Parathyroid adenoma (tissue), 2 donors: ENCODE results near the gene TTC21A.

ENCODE experiments used
- H2AFZ ChIP-seq: fragments of 300-600 bp; sonication (generic); one replicate; pipeline ENCODE4 v1.7.0; 2017; ENCODE audit warnings: antibody characterized with exemption, mild to moderate bottlenecking
- H3K27ac ChIP-seq: fragments of 300-600 bp; sonication (generic); one replicate; pipeline ENCODE4 v1.7.0; 2017
- H3K27me3 ChIP-seq: fragments of 300-600 bp; sonication (generic); one replicate; pipeline ENCODE4 v1.7.0; 2017; ENCODE audit warnings: low read length; ENCODE audit not compliant: control insufficient read depth, insufficient read depth
- H3K36me3 ChIP-seq: fragments of 300-600 bp; sonication (generic); one replicate; pipeline ENCODE4 v1.7.0; 2017; ENCODE audit warnings: low read length; ENCODE audit not compliant: control insufficient read depth, insufficient read depth
- H3K4me1 ChIP-seq: fragments of 300-600 bp; sonication (generic); one replicate; pipeline ENCODE4 v1.7.0; 2017; ENCODE audit warnings: control low read depth
- H3K4me2 ChIP-seq: fragments of 300-600 bp; sonication (generic); one replicate; pipeline ENCODE4 v1.7.0; 2017; ENCODE audit warnings: low read length
- H3K4me3 ChIP-seq: fragments of 300-600 bp; sonication (generic); one replicate; pipeline ENCODE4 v1.7.0; 2017; ENCODE audit warnings: low read depth, low read length
- H3K79me2 ChIP-seq: fragments of 300-600 bp; sonication (generic); one replicate; pipeline ENCODE4 v1.7.0; 2017; ENCODE audit warnings: control low read depth
- H3K9ac ChIP-seq: fragments of 300-600 bp; sonication (generic); one replicate; pipeline ENCODE4 v1.7.0; 2017; ENCODE audit warnings: mild to moderate bottlenecking
- H3K9me3 ChIP-seq: fragments of 300-600 bp; sonication (generic); one replicate; pipeline ENCODE4 v1.7.0; 2017; ENCODE audit warnings: low read length; ENCODE audit not compliant: control insufficient read depth
- TF ChIP-seq, protein P1 (sequence below): fragments of 300-600 bp; sonication (generic); IDR thresholded peaks from one replicate; pipeline ENCODE4 v1.7.0; 2017; ENCODE audit warnings: antibody characterized with exemption, mild to moderate bottlenecking
- donor health status: primary hyperparathyroidism.

TTC21A gene

DNA sequence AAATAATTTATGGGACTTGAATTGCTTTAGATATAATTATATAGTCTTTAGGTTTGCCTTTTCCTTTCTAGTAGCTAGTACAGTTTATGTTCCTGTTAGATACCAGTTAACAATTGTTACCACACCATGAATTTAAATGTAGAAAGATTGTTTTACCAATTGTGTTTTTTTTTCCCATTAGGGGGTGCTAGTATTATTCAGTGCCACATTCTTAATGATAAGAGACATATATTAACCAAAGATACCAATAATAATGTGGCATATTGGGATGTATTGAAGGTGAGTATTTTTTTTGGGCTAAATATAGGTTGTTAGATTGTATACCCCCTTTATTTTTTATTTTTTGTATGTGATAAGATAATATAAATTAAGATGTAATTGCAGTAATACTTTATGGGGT lies 27.9 kb upstream of the TTC21A start:
- Histone ChIP-seq H3K36me3 (no peaks in the 10 kb centered on the region), H3K27me3 (no peaks in the 10 kb centered on the region), H3K9me3 (no peaks in the 10 kb centered on the region), H3K9ac (no peak overlapping the region), H3K27ac (no peak overlapping the region), H3K4me3 (no peak overlapping the region), H3K4me1 (no peaks in the 10 kb centered on the region), H2AFZ (no peak overlapping the region), H3K79me2 (no peaks in the 10 kb centered on the region), H3K4me2 (no peak overlapping the region)
- TF ChIP-seq, protein P1, sequence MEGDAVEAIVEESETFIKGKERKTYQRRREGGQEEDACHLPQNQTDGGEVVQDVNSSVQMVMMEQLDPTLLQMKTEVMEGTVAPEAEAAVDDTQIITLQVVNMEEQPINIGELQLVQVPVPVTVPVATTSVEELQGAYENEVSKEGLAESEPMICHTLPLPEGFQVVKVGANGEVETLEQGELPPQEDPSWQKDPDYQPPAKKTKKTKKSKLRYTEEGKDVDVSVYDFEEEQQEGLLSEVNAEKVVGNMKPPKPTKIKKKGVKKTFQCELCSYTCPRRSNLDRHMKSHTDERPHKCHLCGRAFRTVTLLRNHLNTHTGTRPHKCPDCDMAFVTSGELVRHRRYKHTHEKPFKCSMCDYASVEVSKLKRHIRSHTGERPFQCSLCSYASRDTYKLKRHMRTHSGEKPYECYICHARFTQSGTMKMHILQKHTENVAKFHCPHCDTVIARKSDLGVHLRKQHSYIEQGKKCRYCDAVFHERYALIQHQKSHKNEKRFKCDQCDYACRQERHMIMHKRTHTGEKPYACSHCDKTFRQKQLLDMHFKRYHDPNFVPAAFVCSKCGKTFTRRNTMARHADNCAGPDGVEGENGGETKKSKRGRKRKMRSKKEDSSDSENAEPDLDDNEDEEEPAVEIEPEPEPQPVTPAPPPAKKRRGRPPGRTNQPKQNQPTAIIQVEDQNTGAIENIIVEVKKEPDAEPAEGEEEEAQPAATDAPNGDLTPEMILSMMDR = no peak

DNA sequence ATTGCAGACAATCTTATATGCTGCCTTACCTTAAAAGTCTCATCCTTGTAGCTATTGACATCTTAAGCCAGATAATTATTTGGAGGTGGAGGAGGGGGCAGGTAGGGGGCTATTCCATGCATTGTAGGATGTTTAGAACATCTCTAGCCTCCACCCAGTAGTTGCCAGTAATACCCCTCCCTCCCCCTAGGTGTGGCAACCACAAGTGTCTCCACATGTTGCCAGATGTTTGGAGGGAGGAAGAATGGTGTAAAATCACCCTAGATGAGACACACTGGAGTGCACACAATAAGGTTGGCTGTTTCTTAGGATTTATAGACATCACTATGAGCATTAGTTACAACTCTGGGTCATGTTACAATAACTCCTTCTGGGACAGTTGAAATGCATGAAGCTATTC lies 27.5 kb upstream of the TTC21A start:
- Histone ChIP-seq H3K36me3 (no peaks in the 10 kb centered on the region), H3K4me1 (no peaks in the 10 kb centered on the region), H3K4me3 (no peak overlapping the region), H3K4me2 (no peak overlapping the region), H3K9ac (no peak overlapping the region), H2AFZ (no peak overlapping the region), H3K79me2 (no peaks in the 10 kb centered on the region), H3K27ac (no peak overlapping the region), H3K9me3 (no peaks in the 10 kb centered on the region), H3K27me3 (no peaks in the 10 kb centered on the region)
- TF ChIP-seq, protein P1 = no peak

DNA sequence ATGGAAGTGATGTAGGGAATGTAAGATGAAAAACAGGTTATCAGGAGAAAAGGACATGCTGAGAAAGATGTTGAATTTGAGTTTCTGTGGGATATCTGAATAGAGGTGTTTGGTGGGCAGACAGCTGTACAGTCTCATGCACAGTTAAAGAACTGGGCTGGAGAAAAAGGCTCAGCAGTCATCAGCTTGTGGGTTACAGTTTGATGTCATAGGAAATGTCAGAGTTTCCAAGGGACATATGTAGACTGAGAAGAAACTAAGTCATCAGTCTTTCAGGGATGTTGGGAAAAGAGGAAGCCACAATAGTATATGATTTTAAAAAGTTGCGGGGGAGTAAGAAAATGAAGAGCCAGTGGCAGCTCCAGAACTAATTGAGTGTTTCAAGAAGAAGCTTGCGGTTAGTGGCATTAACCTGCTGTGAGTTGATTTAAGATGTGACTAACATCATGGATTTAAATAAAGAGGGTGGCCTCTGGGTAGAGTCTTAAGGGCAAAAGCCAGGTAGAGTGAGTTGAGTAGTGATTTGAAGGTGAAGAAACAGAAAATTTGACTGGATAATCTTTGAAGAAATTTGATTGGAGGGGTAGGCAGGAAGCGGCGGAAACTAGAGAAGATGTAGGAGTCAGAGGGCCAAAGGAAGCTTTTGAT lies 24.7 kb upstream of the TTC21A start:
- no peaks in the 10 kb centered on the region for H3K27me3 ChIP-seq
- H3K9ac ChIP-seq = no peak overlapping the region
- no peaks in the 10 kb centered on the region for H3K36me3 ChIP-seq
- H2AFZ ChIP-seq = no peak overlapping the region
- H3K4me1 ChIP-seq = no peaks in the 10 kb centered on the region
- no peaks in the 10 kb centered on the region for H3K9me3 ChIP-seq
- H3K79me2 ChIP-seq = no peaks in the 10 kb centered on the region
- TF ChIP-seq, protein P1 = no peak
- no peak overlapping the region for H3K27ac ChIP-seq
- no peak overlapping the region for H3K4me3 ChIP-seq
- no peak overlapping the region for H3K4me2 ChIP-seq

DNA sequence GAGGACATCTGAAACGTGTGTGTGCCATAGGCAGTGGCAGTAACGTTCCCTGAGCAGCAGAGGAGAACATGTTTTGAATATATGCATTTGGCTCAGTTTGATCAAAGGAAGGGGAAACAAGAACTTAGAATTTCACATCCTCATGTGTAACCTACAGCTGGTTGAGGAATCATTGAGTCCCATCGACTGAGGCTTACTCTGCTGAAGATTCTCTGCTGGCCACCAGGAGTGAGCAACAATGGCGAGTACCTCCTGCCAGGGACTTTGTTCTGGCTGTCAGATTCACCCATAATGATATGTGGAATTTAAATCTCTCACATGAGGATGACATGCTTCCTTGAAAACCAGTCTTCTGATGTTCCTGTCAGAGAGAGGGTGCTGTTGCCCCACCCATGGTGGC lies 21.3 kb upstream of the TTC21A start:
- TF ChIP-seq, protein P1 = no peak
- Histone ChIP-seq H3K36me3 (no peaks in the 10 kb centered on the region), H3K79me2 (no peaks in the 10 kb centered on the region), H3K4me2 (no peak overlapping the region), H3K4me3 (no peak overlapping the region), H3K27ac (no peak overlapping the region), H3K9ac (no peak overlapping the region), H3K4me1 (no peaks in the 10 kb centered on the region), H3K27me3 (no peaks in the 10 kb centered on the region), H2AFZ (no peak overlapping the region), H3K9me3 (no peaks in the 10 kb centered on the region)

DNA sequence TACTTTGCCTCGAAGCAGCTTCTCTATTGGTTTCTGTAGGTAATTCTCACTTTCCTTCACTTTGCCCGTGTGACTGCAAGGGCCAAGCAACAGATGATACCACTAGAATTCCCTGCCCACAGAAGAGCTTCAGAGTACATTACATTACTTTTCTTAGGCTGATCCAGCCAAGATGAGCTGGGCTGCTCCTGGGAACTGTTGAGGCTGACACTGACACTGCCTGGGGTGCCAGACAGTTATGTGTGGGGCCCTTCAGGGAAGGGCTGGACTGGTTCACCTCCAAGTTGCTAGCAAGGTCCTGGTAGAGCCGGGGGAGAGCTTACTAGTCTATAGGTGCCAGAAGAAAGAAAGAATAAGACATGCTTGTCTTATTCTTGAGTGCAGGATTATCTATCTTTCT lies 19.0 kb upstream of the TTC21A start:
- no peak overlapping the region for H3K4me3 ChIP-seq
- H3K36me3 ChIP-seq = no peaks in the 10 kb centered on the region
- no peak overlapping the region for H3K9ac ChIP-seq
- no peak overlapping the region for H3K27ac ChIP-seq
- no peak overlapping the region for H3K4me2 ChIP-seq
- H2AFZ ChIP-seq = no peak overlapping the region
- H3K79me2 ChIP-seq = no peaks in the 10 kb centered on the region
- H3K4me1 ChIP-seq = no peaks in the 10 kb centered on the region
- no peaks in the 10 kb centered on the region for H3K9me3 ChIP-seq
- TF ChIP-seq, protein P1 = no peak
- H3K27me3 ChIP-seq = no peaks in the 10 kb centered on the region
